GDM1 (cell line): ENCODE measurements around the gene F2RL3.

Experiments
- DNase-seq: peaks from one replicate; lab custom pipeline; 2025; lab: John Stamatoyannopoulos, UW

F2RL3 gene

GRCh38 chr19:16888629-16889365 lies at the start of gene F2RL3:
Gene F2RL3 (plus strand): TSS chr19:16888999. CDS start chr19:16889190, 191 bp downstream.
- DNase-seq, result peak; percentile 42

DNA sequence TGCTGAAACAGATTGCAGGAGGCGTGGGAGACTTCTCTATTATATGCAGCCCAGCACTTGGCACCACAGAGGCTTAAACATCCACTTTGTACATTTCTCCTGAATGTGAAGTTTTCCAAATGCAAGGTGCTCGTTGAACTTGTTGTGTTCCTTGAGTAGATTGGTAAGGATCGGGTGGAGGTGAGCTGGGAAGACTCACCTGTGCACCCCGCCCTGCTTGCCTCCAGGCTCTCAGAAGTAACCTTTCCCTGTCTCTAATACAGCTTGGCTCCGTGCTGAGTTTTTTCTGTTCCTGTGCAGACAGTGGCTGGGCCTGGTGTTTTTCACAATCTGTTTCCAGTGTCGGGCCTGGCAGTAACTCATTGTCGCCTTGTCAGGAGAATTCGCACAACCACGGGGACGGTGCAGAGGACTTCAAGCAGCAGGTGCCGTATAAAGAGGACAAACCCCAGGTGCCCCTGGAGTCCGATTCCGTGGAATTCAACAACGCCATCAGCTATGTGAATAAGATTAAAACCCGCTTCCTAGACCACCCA lies 47.3 kb upstream of the F2RL3 start:
- DNase-seq, result no peak

- DNase-seq, result no peak
Observed at GRCh38 chr19:16846901-16847300, 41.9 kb upstream of the F2RL3 start.

DNA sequence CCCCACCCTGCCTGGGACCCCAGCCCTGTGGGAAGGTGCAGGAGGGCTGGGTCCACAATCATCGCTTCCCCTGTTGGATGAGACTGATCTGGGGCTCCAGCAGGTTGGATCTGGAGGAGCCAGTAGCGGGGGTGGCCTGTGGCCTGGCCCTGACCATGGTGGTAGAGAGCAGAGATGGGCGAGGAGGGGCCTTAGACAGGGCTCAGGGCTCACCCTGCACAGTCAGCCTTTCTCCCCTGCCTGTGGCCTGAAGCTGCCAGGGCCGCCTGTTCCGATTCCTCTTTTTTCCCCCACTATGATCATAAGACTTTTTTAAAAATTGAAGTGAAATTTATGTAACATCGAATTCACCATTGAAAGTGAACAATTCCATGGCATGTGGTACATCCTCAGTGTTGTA lies 41.4 kb upstream of the F2RL3 start:
- DNase-seq, result no peak

- DNase-seq, result no peak
Observed at GRCh38 chr19:16849168-16849567, 39.6 kb upstream of the F2RL3 start.

DNA sequence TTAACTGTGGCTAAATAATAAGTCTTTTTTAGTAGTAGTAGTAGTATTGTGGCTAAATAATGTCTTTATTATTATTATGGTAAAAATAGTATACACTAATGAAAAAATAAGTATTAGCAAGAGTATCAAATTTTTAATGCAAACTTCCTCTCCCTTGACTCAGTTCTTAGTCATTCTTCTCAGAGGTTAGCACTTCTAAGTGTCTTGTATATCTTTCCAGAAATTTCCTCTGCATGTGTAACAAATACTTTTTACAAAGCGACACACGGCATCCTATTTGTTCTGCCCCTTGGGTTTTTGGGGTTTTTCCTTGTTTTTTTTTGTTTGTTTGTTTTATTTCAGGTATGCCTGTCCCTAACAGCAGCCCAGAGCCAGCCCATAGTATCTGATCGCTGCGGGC lies 38.7 kb upstream of the F2RL3 start:
- no peak for DNase-seq

DNA sequence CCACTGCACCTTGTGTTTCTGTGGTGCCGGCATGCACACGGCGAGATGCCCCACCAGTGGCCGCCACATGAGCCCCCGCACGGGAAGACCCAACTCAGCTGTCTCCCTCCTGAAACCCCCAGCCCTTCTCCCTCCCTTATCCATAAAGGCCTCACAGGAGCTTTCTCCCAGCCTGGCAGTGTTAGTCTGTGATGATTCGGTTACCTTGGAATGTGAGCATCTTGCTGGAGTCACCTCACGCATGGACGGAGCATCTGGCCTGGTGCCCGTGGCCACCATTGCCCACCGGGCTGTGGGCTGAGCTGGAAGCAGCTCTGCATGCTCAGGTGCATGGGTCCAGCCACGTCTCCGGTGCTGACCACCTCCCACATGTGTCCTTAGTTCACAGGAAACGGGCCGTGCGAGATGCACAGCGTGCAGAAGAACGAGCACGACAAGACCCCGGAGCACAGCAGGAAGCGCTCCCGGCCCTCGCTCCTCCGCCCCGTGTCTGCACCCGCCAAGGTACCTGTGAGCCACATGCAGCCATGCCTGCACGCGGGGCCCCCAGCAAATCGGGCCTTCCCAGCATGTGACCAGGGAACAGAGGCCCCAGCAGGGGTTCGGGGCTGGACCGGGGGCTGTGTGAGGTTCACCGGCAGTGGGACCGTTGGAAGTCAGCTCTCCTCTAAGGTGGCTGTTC lies 37.6 kb upstream of the F2RL3 start:
- DNase-seq, result no peak

DNA sequence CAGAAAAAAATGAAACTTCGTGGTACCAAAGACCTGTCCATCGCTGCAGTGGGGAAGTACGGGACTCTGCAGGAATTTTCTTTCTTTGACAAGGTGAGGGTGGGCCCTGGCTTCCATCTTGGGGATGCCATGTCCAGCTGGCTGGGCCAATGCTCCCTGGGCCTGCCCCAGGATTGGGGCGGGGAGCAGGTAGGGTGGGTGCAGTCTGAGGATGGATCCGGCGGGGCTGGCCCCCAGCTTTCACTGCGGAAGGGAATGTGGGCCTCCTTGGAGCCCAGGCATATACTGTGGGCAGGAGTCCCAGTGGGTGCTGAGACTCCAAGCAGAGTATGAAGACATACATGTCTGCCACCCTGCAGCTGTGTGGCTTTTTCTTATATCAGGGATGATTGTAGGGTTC lies 35.7 kb upstream of the F2RL3 start:
- DNase-seq, result no peak

DNA sequence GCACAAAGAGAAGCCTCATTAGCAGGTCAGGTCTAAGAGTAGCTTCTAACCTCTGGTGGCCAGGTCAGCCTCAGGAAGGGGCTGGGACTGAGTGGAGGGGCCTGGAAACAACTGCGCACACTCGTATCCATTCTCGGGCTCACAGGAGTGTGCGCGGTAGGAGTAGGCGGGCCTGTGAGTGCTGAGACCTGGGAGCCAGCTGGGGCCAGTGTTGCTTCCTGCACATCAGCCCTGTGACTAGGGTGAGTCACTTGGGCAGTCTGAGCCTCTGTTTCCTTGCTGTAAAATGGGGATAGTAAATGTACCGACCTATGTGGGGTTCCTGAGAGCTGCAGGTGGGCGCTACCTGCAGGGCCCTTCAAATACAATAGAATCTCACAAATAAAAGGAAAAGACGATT lies 32.7 kb upstream of the F2RL3 start:
- no peak for DNase-seq

GRCh38 chr19:16859626-16860025 lies 29.2 kb upstream of the F2RL3 start:
- DNase-seq, result no peak

GRCh38 chr19:16860118-16860517 lies 28.7 kb upstream of the F2RL3 start:
- DNase-seq, result no peak

DNA sequence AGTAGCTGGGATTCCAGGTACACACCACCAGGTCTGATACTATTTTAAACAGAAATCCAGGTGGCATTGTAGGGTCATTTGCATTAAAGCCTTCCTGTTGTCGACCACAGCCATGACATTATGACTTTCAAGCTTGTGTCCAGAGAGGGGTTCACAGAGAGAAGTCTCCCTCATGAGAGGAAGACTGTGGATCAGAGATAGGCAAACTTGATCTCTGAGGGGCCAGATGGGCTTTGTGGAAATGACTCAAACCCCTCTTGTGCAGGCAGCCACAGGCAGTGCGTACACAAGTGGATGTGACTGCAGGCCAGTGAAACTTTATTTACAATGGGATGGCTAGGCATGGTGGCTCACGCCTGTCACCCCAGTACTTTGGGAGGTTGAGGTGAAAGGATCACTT lies 27.8 kb upstream of the F2RL3 start:
- DNase-seq, result no peak

DNA sequence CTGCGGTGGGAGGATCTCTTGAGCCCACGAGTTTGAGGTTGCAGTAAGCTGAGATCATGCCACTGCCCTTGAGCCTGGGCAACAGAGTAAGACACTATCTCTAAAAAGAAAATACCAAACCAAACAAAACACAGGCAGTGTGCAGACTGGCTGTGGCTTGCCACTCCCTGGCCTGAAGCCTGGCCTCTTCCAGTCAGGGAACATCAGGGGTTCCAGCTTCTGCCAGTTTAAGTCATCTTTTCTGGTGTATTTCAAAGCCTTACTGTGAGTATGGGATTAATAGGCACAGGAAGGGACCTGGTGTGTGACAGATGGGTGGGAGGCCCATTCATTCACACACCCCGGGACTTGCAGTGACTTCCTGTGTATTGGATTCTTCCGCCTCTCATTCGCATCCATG lies 27.0 kb upstream of the F2RL3 start:
- no peak for DNase-seq

GRCh38 chr19:16862826-16863415 lies 25.9 kb upstream of the F2RL3 start:
- DNase-seq, result no peak

- DNase-seq, result no peak
Observed at GRCh38 chr19:16867211-16867610, 21.6 kb upstream of the F2RL3 start.

- no peak for DNase-seq
Observed at GRCh38 chr19:16868423-16869130, 20.2 kb upstream of the F2RL3 start.

DNA sequence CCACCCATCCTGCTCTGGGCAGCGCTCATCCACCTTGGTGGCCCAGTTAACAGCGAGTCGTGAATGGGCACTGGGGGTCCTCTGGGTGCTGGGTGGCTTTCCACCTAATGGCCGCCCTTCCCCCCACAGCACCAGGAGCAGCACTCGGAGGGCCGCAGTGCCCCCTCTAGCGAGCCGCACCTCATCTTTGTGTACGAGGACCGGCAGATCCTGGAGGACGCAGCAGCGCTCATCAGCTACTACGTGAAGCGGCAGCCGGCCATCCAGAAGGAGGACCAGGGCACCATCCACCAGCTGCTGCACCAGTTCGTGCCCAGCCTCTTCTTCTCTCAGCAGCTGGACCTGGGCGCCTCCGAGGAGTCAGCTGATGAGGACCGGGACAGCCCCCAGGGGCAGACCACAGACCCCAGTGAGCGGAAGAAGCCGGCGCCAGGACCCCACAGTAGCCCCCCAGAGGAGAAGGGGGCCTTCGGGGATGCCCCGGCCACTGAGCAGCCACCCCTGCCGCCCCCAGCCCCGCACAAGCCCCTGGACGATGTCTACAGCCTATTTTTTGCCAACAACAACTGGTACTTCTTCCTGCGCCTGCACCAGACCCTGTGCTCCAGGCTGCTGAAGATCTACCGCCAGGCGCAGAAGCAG lies 19.3 kb upstream of the F2RL3 start:
- no peak for DNase-seq

DNA sequence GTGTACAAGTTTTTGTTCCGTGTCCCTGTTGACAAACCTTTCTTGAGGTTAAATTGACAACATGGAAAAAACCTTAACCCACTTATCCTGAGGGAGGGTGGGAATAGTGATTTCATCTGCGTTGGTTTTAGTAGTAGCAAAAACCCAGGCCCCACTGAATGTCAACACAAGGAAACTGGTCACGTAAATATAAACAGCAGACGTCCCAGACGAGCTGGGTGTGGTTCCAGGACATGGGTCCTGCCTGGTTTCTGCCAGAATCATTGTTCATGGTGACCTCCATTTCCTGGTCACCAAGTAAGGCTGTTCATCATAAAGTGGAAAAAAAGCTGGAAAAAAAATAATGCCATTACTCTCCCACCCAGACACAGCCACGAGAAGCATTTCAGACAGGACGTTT lies 16.9 kb upstream of the F2RL3 start:
- no peak for DNase-seq

DNA sequence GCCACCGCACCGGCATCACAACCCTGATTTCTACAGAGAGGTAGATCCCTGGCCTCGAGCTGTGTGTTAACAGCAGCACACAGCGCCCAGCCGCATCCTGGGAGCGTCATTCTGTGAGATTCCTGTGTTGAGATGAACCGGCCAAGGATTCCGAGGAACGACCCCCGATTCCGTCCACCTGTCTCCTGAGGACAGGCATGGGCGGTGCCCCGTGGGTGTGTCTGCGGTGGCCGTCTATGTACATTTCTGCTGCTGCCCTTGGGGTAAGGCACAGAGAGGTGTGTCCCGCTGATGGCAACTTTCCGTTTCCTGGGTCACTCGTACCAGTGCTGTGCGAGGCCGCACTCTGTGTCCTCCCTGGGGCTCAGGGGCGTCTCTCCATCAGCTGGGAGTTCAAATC lies 16.1 kb upstream of the F2RL3 start:
- no peak for DNase-seq

DNA sequence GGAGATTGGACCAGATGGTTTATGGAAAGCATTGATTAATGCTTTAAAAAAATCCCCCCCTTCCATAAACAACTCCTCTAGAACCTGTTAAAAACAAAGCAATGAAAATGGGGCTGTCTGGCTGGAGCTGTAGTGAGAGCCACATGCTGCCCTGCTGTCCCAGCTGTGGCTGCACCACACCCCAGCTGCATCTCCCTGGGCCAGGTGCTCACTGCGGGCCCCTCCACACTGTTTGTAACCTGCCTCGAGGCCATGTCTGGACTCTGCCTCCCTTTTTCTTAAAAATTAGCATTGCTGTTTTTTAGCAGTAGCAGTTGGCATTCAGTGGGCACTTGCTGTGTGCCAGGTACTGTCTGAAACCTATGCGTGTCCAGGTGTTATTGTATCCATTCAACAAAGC lies 15.2 kb upstream of the F2RL3 start:
- no peak for DNase-seq

- DNase-seq, result no peak
Observed at GRCh38 chr19:16874250-16874977, 14.4 kb upstream of the F2RL3 start.
